HepG2 (cell line): ENCODE measurements around the gene PRSS53. TPM values are rescaled to one million over a fixed set of nuclear protein-coding genes. Genes with fewer than 3 reads are reported as not detected.

Source experiments
- CENPX ChIP-seq: sonication (generic); formaldehyde crosslinking; IDR thresholded peaks from 2 replicates; pipeline ENCODE4 v1.9.0; 2021; ENCODE audit warnings: mild to moderate bottlenecking, missing genetic modification reagents, moderate library complexity
- CREB1 ChIP-seq, 2 experiments: fragments of 450-650 bp in 1 of 2; IDR thresholded peaks; 2 replicates each; pipeline ENCODE4 v1.6.1; 2016 to 2017; ENCODE audit warnings: control low read depth in 1 of 2, mild to moderate bottlenecking in 1 of 2, missing compliant biosample characterization in 1 of 2, missing genetic modification characterization in 1 of 2
- FOSL2 ChIP-seq: sonication (generic); formaldehyde crosslinking; IDR thresholded peaks from 2 replicates; pipeline ENCODE4 v1.4.0; 2020; ENCODE audit warnings: missing genetic modification reagents
- HOXA7 ChIP-seq: sonication (generic); formaldehyde crosslinking; IDR thresholded peaks from 2 replicates; pipeline ENCODE4 v1.8.1; 2022; ENCODE audit warnings: mild to moderate bottlenecking, missing genetic modification reagents, moderate library complexity
- KLF12 ChIP-seq: sonication (generic); formaldehyde crosslinking; IDR thresholded peaks from 2 replicates; pipeline ENCODE4 v1.4.0; 2020; ENCODE audit warnings: missing genetic modification reagents, borderline replicate concordance
- KLF13 ChIP-seq: sonication (generic); formaldehyde crosslinking; IDR thresholded peaks from 2 replicates; pipeline ENCODE4 v1.4.0; 2020; ENCODE audit warnings: mild to moderate bottlenecking, missing genetic modification reagents
- MAX ChIP-seq: IDR thresholded peaks from 2 replicates; pipeline ENCODE4 v1.6.1; 2012; ENCODE audit warnings: inconsistent platforms
- NR2C2 ChIP-seq: sonication (generic); formaldehyde crosslinking; IDR thresholded peaks from 2 replicates; pipeline ENCODE4 v1.4.0; 2020; ENCODE audit warnings: missing genetic modification reagents, mild to moderate bottlenecking, moderate library complexity, borderline replicate concordance
- TFE3 ChIP-seq: IDR thresholded peaks from 2 replicates; pipeline ENCODE4 v1.6.1; 2016
- ZFP1 ChIP-seq: IDR thresholded peaks from 2 replicates; pipeline ENCODE4 v1.6.1; 2016
- ZNF124 ChIP-seq: sonication (generic); formaldehyde crosslinking; IDR thresholded peaks from 2 replicates; pipeline ENCODE4 v1.4.0; 2020; ENCODE audit warnings: missing genetic modification reagents
- ZNF20 ChIP-seq: sonication (generic); formaldehyde crosslinking; IDR thresholded peaks from 2 replicates; pipeline ENCODE4 v1.4.0; 2020; ENCODE audit warnings: mild to moderate bottlenecking, moderate library complexity, missing genetic modification reagents
- ZNF234 ChIP-seq: sonication (generic); formaldehyde crosslinking; conservative IDR thresholded peaks from 2 replicates; pipeline ENCODE4 v1.5.1; 2020; ENCODE audit warnings: mild to moderate bottlenecking, missing genetic modification reagents
- ZNF263 ChIP-seq: sonication (generic); formaldehyde crosslinking; IDR thresholded peaks from 2 replicates; pipeline ENCODE4 v1.4.0; 2020; ENCODE audit warnings: missing genetic modification reagents
- ZNF318 ChIP-seq: sonication (generic); formaldehyde crosslinking; IDR thresholded peaks from 2 replicates; pipeline ENCODE4 v1.4.0; 2020; ENCODE audit warnings: mild to moderate bottlenecking, missing genetic modification reagents
- ZNF574 ChIP-seq: sonication (generic); formaldehyde crosslinking; IDR thresholded peaks from 2 replicates; pipeline ENCODE4 v1.4.0; 2020; ENCODE audit warnings: missing genetic modification reagents
- ZSCAN12 ChIP-seq: sonication (generic); formaldehyde crosslinking; IDR thresholded peaks from 2 replicates; pipeline ENCODE4 v1.9.0; 2021; ENCODE audit warnings: mild to moderate bottlenecking, missing genetic modification reagents
- polyA plus RNA-seq, 8 experiments: library from polyadenylated mRNA; depleted of rRNA in 3 of 8; stranded (reverse) in 7 of 8; unstranded in 1 of 8; fragments of >200 nt; fragmentation: Illumina TruSeq in 4 of 8; extraction: Trizol in 4 of 8; gene quantifications; 2 replicates each; pipeline versions ENCODE4 v1.2.1 to v1.2.3, GENCODE V29; 2011 to 2016; ENCODE audit warnings: low read depth in 4 of 8, missing spikeins in 1 of 8, mixed read lengths in 1 of 8; ENCODE audit not compliant: insufficient read depth in 1 of 8
- total RNA-seq, 5 experiments: library from RNA; depleted of rRNA; stranded (reverse); fragments of >200 nt; fragmentation: Illumina TruSeq; extraction: Trizol; gene quantifications; 2 replicates each; pipeline ENCODE4 v1.2.3, GENCODE V29; 2016; ENCODE audit warnings: low read depth in 1 of 5

Gene PRSS53
- total and polyA plus RNA-seq, 2 of the 13 experiments (the other 11 are each of a cell fraction or from before 2014, with no cell fraction given) = 2.2 to 7.4 TPM

- TF ChIP-seq ZNF318 (CRISPR knock-in tag) = peak; percentile 98
- TF ChIP-seq ZNF574 (CRISPR knock-in tag) = peak; percentile 95
- TF ChIP-seq ZNF234 (CRISPR knock-in tag) = peak; percentile 49; the same call in 1 of the 2 replicates
- no peak for TF ChIP-seq KLF13 (CRISPR knock-in tag)
- peak; percentile 80 for TF ChIP-seq FOSL2 (CRISPR knock-in tag)
- TF ChIP-seq ZFP1 (CRISPR knock-in tag) = peak; percentile 78; the same call in 1 of the 2 replicates
- peak; percentile 99 for TF ChIP-seq ZNF263 (CRISPR knock-in tag)
- TF ChIP-seq KLF12 (CRISPR knock-in tag) = peak; percentile 93
- peak; percentile 99 for TF ChIP-seq MAX
- TF ChIP-seq NR2C2 = peak; percentile 88
- peak; percentile 79; the same call in 1 of the 2 replicates for TF ChIP-seq ZNF124 (CRISPR knock-in tag)
- TF ChIP-seq CENPX = no peak
- peak; percentile 96 for TF ChIP-seq TFE3
- TF ChIP-seq ZNF20 = no peak
- no peak for TF ChIP-seq HOXA7 (CRISPR knock-in tag)
- no peak for TF ChIP-seq CREB1 (IDR thresholded peaks at IDR 0.05)
- TF ChIP-seq CREB1 (CRISPR knock-in tag; IDR thresholded peaks at IDR 0.05) = no peak
- TF ChIP-seq ZSCAN12 (CRISPR knock-in tag) = peak; percentile 97
These were observed 17.0 kb upstream of the PRSS53 start (continued) for GRCh38 chr16:31105677-31106213.
